BE2C (cell line): ENCODE results near the gene MAGI2.

Source experiments
- DNase-seq: peaks from one replicate; pipeline ENCODE4 v3.0.0-alpha.2; 2020
- H3K27me3 ChIP-seq: fragments of 250-450 bp; sonication (Bioruptor Pico); 2 replicates; pipeline ENCODE4 v1.5.1; 2020; ENCODE audit warnings: mild to moderate bottlenecking
- H3K36me3 ChIP-seq: fragments of 250-450 bp; sonication (Bioruptor Pico); 2 replicates; pipeline ENCODE4 v1.5.1; 2020; ENCODE audit warnings: mild to moderate bottlenecking
- H3K4me1 ChIP-seq: fragments of 250-450 bp; sonication (Bioruptor Pico); 2 replicates; pipeline ENCODE4 v1.5.1; 2020
- H3K4me3 ChIP-seq: 2 replicates; pipeline ENCODE4 v1.5.1; 2011; ENCODE audit warnings: low read depth, low read length
- H3K9me3 ChIP-seq: fragments of 250-450 bp; sonication (Bioruptor Pico); 2 replicates; pipeline ENCODE4 v1.5.1; 2020
- TF ChIP-seq, protein P1 (sequence below): IDR thresholded peaks from 2 replicates; pipeline ENCODE4 v1.5.1; 2012; ENCODE audit warnings: mild to moderate bottlenecking, low read depth, low read length

MAGI2 gene

GRCh38 chr7:77993838-77994237 is 1459.6 kb downstream of the MAGI2 start:
- no peak for DNase-seq
- H3K9me3 ChIP-seq: no peaks in the 10 kb centered on the region
- H3K36me3 ChIP-seq: no peaks in the 10 kb centered on the region
- H3K4me1 ChIP-seq: peaks cover 6% of the 10 kb centered on the region
- TF ChIP-seq, protein P1, sequence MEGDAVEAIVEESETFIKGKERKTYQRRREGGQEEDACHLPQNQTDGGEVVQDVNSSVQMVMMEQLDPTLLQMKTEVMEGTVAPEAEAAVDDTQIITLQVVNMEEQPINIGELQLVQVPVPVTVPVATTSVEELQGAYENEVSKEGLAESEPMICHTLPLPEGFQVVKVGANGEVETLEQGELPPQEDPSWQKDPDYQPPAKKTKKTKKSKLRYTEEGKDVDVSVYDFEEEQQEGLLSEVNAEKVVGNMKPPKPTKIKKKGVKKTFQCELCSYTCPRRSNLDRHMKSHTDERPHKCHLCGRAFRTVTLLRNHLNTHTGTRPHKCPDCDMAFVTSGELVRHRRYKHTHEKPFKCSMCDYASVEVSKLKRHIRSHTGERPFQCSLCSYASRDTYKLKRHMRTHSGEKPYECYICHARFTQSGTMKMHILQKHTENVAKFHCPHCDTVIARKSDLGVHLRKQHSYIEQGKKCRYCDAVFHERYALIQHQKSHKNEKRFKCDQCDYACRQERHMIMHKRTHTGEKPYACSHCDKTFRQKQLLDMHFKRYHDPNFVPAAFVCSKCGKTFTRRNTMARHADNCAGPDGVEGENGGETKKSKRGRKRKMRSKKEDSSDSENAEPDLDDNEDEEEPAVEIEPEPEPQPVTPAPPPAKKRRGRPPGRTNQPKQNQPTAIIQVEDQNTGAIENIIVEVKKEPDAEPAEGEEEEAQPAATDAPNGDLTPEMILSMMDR: no peak
- H3K4me3 ChIP-seq: no peak overlapping the region
- H3K27me3 ChIP-seq: no peaks in the 10 kb centered on the region

DNA sequence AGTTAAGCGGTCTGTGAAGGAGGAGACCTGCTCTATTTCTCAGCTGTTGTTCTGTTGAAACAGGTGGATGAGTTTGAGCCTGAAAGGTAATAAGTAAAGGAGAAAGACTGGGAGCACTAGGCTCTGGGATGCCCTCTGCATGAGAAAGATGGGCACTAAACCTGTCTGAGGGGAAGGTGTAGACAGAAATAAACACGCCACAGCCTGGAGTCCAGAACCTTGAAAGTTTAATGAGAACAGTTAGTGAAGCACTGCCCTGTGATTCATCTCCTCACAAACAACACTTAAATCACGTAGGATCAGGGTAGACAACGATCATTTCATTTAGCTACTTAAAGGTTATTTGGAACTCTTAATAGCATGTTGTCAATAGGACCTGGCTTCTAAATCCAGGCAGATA is 1461.8 kb downstream of the MAGI2 start:
- H3K27me3 ChIP-seq: no peaks in the 10 kb centered on the region

GRCh38 chr7:77989981-77990566 is 1463.4 kb downstream of the MAGI2 start:
- TF ChIP-seq, protein P1: peak; percentile 36
- Histone ChIP-seq H3K36me3 (no peaks in the 10 kb centered on the region), H3K27me3 (no peaks in the 10 kb centered on the region), H3K4me3 (no peak overlapping the region), H3K9me3 (no peaks in the 10 kb centered on the region), H3K4me1 (peaks cover 6% of the 10 kb centered on the region)
- peak; percentile 36 for DNase-seq

More for the DNA sequence above, 1461.8 kb downstream of the MAGI2 start:
- Histone ChIP-seq H3K4me1 (peaks cover 6% of the 10 kb centered on the region), H3K4me3 (no peak overlapping the region), H3K9me3 (no peaks in the 10 kb centered on the region), H3K36me3 (no peaks in the 10 kb centered on the region)
- TF ChIP-seq, protein P1: no peak
- DNase-seq: no peak

- Histone ChIP-seq H3K36me3 (no peaks in the 10 kb centered on the region), H3K9me3 (no peaks in the 10 kb centered on the region), H3K27me3 (no peaks in the 10 kb centered on the region), H3K4me3 (no peak overlapping the region), H3K4me1 (peaks cover 6% of the 10 kb centered on the region)
- no peak for DNase-seq
- TF ChIP-seq, protein P1: no peak
These were observed 1467.5 kb downstream of the MAGI2 start for GRCh38 chr7:77985974-77986339.

- Histone ChIP-seq H3K27me3 (no peaks in the 10 kb centered on the region), H3K4me3 (no peak overlapping the region), H3K9me3 (no peaks in the 10 kb centered on the region), H3K36me3 (no peaks in the 10 kb centered on the region), H3K4me1 (peaks cover 11% of the 10 kb centered on the region)
- no peak for DNase-seq
- TF ChIP-seq, protein P1: no peak
These were observed 1468.1 kb downstream of the MAGI2 start for GRCh38 chr7:77985232-77985973.

DNA sequence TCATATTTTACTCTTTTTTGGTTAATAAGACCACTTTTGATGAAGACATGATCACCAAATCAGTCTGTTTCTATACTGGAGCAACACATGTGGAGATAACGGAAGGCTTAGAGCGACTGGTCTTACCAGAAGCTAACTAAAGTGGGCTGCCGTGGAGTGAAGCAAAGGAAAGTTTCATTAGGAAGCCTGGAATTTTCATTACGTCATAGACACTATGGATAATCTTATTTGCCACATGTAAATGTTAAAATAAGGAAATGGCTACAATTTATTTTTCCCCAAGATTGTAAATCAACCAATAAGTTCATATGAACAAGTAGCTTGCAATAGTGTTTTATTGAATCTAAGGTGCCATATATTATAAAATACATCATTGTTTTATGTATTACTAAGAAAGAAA is 1469.5 kb downstream of the MAGI2 start:
- H3K9me3 ChIP-seq: no peaks in the 10 kb centered on the region
- TF ChIP-seq, protein P1: no peak
- no peaks in the 10 kb centered on the region for H3K27me3 ChIP-seq
- DNase-seq: no peak
- H3K4me3 ChIP-seq: no peak overlapping the region
- H3K36me3 ChIP-seq: no peaks in the 10 kb centered on the region
- H3K4me1 ChIP-seq: peaks cover 9% of the 10 kb centered on the region
